GM15510 (cell line): ENCODE measurements around the gene SLC2A1.
A peak's percentile ranks its signal among the peaks of the same experiment; 100 is the strongest.

Source experiments
- POLR2A ChIP-seq: IDR thresholded peaks from 3 replicates; pipeline ENCODE4 v1.6.1; 2011; ENCODE audit warnings: borderline replicate concordance; ENCODE audit not compliant: insufficient read length; ENCODE audit errors: extremely low read depth

Gene SLC2A1

GRCh38 chr1:42958488-42959319 is at the start of gene SLC2A1:
Gene SLC2A1 (minus strand): TSS chr1:42958868. CDS start chr1:42958651, 217 bp downstream.
- TF ChIP-seq POLR2A = peak; percentile 98

- no peak for TF ChIP-seq POLR2A
Measured at GRCh38 chr1:43007377-43008114, 48.9 kb upstream of the SLC2A1 start.

GRCh38 chr1:43005460-43006361 is 47.0 kb upstream of the SLC2A1 start:
- TF ChIP-seq POLR2A = no peak

GRCh38 chr1:43004587-43005459 is 46.2 kb upstream of the SLC2A1 start:
- TF ChIP-seq POLR2A = no peak

- TF ChIP-seq POLR2A = no peak
Measured at GRCh38 chr1:43002766-43003165, 44.1 kb upstream of the SLC2A1 start.

GRCh38 chr1:43002116-43002515 is 43.4 kb upstream of the SLC2A1 start:
- TF ChIP-seq POLR2A = no peak

GRCh38 chr1:43001434-43001833 is 42.8 kb upstream of the SLC2A1 start:
- TF ChIP-seq POLR2A = no peak

GRCh38 chr1:43000271-43000670 is 41.6 kb upstream of the SLC2A1 start:
- TF ChIP-seq POLR2A = no peak

- TF ChIP-seq POLR2A = no peak
Measured at GRCh38 chr1:42999308-42999707, 40.6 kb upstream of the SLC2A1 start.

- TF ChIP-seq POLR2A = no peak
Measured at GRCh38 chr1:42998386-42998785, 39.7 kb upstream of the SLC2A1 start.

- TF ChIP-seq POLR2A = no peak
Measured at GRCh38 chr1:42996384-42996970, 37.8 kb upstream of the SLC2A1 start.

- no peak for TF ChIP-seq POLR2A
Measured at GRCh38 chr1:42993502-42994136, 35.0 kb upstream of the SLC2A1 start.

- TF ChIP-seq POLR2A = no peak
Measured at GRCh38 chr1:42992054-42992571, 33.4 kb upstream of the SLC2A1 start.
